Activated CD4-positive, alpha-beta T cell treated with anti-CD3 and anti-CD28 coated beads, Interleukin-2, Interleukin-6, amounts not matched to agents 100 ng/mL and 50 ng/mL, durations not matched to agents 16 hours and 8 hours (primary cell): ENCODE measurements around the gene RETSAT.
"Not testable (repeated sequence)": the region's sequence is repeated elsewhere in the genome, so short reads cannot be mapped to it uniquely, and the experiment has no call there.

Experiments used
- DNase-seq: peaks from one replicate; pipeline ENCODE4 v3.0.0-alpha.2; 2020

RETSAT gene

GRCh38 chr2:85354286-85355072, at the start of gene RETSAT, which contains the start of gene ELMOD3:
Gene RETSAT, minus strand, starts transcription at chr2:85354528. Its CDS starts 21 bp downstream, at chr2:85354507.
Gene ELMOD3, plus strand, starts transcription at chr2:85354769. Its CDS starts 2,430 bp downstream, at chr2:85357199.
- peak; percentile 99 for DNase-seq

- no peak for DNase-seq
Measured at GRCh38 chr2:85401844-85402243, 47.5 kb upstream of the RETSAT start.

- DNase-seq = no peak
Measured at GRCh38 chr2:85401464-85401805, 47.1 kb upstream of the RETSAT start.

DNA sequence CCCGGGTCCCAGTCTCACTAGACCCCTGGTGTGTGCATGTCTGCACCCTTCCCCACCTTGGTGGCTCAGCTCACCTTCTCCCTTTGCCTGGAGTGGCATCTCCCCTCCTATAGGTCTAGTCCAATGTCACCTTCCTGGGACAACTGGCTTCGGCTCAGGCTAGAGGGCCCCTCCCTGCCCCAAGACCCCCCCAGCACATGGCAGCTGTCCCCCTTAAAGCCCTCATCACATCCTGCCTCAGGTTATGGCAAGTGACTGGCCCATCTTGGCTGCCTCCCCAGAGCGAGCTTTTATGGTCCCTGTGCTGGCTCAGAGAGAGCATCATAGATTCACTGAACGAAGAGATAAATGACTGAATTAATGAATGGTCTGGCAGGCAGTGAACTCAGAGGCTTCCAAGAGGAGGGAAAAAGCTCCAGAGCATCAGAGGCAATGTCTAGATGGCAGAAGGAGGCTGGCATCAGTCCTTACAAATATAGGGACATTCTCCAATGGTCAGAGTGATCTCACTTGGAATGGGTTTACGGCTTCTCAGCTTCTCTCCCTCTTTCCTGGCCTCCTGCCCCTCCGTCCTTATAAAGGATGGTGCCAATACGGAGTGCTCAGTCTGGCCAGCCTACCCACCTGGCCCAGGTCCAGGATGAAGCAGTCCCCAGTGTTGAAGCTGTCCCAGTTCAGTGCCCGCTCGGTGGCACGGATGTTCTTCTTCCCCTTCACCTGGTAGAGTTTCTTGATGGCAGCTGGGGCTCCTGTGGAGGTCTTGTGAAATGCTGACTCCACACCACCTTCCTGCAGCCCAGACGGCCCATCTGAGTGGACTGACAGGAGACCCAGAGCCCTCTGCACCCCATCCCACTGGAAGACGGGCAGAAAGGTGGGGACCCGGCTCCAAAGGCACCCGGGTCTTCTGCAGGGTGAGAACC, 46.5 kb upstream of the RETSAT start:
- DNase-seq = no peak

- no peak for DNase-seq
Measured at GRCh38 chr2:85400023-85400422, 45.7 kb upstream of the RETSAT start.

DNA sequence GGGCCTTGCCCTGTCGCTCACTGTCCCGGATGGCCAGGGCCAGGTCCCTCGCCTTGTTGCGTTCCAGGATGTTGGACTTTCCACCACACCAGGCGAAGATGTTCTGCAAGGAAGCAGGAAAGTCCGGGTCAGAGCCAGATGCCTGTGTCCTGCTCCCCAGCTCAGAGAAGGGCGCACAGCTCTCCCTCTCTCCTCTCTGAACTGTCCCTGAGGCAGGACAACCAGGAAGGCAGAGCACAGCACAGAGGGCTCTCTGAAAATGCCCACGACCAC, 44.8 kb upstream of the RETSAT start:
- no peak for DNase-seq

DNA sequence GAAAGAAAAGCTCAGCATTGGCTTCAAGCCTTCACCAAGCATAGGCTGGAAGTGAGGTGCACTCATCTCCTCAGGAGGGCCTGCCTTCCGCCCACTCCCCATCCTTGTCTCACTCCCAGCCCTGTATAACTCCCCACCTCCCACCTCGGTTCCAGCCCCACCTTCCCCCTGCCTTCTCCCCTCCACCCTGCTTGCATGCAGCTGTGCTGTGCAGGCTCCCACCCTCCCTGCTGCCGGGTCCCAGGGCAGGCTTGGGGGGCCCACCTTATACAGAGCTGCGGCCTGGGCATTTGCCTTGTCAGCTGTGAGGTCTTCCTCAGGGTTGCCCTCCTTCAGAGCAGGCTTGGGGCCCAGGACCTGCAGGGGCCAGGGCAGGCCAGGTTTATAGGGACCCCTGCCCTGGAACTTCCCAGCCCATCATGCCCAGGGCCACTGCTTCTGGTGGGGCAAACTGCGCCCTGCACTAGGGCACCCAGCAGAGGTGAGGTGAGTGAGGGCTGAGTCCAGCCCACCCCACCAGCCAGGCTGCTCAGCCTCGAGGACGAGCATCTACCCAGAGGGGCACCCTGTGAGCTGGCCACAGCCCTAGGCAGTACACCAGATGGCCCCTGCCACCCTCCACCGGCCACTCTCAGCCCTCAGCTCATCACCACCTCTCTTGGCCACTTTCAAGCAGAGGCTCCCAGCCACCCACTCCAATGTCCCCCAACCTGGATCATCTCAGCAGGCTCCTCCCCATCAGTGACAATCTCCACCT, 44.3 kb upstream of the RETSAT start:
- no peak for DNase-seq

GRCh38 chr2:85397925-85398331, 43.6 kb upstream of the RETSAT start:
- no peak for DNase-seq

DNA sequence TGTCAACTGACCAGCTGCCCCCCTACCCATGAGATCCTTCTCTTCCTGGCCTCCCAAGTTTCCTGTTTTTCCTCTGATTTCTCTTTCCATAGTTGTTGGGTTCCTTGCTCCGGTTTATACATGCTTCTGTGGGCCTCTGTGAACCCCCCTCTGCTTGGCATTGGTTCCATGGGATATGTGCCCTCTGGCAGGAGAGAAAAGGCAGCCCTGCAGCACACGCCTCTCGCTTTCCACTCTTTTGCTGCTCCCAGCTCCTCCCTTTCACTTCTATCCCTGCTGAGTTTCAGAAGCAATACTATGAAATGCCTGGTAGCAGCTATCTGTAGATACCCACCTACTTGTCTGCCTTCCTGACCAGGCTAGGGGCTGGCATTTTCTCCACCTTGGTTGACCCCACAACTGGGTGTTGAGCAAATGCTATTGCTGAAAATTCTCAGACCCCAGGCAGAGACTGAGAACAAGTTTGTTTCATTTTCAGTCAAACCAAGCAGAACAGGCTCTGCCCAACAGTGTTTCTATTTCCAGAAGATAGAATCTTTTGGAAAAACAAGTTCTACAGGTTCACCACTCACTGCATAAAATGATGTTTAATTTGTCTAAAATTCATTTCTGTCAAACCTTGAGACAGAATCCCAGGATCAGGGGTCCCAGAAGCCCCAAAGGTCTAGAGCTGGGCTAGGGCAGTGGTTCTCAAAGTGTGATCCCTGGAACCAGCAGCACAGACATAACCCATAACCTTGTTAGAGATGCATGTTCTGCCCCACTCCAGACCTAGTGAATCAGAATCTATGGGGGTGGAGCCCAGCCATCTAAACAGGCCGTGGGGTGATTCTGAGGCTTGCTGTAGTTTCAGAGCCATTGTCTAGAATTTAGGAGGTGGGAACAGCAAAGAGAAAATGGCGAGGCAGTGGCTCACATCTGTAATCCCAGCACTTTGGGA, 42.5 kb upstream of the RETSAT start:
- no peak for DNase-seq

DNA sequence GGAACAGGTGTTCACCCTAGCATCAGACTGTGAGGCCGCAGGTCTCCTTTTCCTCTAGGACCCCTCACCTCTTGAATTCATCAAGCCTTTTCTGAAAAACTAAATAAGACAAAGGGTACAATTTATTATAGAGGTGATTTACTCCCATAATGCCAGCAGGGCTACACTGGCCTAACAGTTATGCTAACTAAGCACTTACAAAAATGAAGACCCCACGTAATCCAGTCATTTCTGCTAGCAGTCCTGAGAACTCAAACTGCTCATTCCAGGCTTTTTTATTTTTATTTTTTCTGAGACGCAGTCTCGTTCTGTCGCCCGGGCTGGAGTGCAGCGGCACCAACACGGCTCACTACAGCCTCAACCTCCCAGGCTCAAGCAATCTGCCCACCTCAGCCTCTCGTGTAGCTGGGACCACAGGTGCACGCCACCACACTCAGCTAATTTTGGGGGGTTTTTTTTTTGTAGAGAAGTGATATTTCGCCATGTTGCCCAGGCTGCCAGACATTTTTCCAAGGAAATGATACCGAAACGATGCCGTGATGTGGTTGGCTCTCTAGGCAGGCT, 41.7 kb upstream of the RETSAT start:
- DNase-seq = no peak

- no peak for DNase-seq
Measured at GRCh38 chr2:85394976-85395375, 40.6 kb upstream of the RETSAT start.

DNA sequence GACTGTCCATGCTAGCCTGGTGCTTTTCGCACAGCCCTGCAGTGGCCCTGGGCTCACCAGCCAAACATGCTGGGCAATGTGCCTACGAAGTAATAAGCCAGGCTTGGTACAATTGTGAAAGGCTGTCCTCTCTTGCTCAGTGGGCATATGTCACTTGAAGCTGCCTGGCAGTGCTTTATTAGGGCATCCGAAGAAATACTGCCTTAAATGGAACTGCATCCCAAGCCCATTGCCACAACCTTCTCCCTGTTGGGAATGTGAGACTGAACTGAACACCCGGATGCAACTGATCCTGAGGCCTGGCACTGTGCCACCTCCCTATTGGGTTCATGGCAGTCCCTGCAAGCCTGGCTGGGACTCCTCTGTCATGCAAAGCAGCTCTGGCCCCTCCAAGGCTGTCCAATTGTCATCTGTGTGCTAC, 39.9 kb upstream of the RETSAT start:
- DNase-seq = no peak

GRCh38 chr2:85393836-85394235, 39.5 kb upstream of the RETSAT start:
- DNase-seq = no peak

GRCh38 chr2:85390941-85391669, 36.8 kb upstream of the RETSAT start:
- DNase-seq = peak; percentile 77

DNA sequence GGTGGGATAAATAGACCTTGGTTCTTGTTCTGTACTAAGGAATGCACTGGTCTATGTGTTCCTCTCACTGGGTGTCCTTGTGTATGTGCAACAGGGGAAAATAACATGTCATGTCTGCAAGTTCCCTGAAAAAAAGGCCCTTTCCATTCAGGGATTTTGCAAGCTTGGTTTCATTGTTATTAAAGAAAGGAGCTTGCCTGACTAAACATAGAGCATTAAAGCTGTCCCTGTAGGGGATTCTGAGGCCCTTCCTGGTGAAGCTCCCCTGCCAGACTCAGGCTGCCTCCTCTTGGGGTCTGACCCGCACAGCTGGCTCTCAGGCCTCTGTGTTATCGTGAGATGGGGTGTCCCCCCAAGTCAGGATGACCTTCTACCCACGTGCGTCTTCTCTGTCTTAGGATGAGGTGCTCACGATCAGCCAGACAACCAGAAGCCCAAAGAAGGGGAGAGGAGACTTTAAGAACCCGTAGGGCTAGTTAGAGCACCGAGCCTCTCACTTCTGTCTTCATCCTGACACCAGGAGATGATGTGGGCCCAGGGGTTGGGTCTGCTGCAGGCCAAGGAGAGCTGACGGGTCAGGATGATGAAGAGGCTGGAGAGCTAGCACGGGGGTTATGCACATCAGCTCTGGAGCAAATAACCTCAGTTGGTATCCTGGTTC, 34.7 kb upstream of the RETSAT start:
- DNase-seq = no peak

DNA sequence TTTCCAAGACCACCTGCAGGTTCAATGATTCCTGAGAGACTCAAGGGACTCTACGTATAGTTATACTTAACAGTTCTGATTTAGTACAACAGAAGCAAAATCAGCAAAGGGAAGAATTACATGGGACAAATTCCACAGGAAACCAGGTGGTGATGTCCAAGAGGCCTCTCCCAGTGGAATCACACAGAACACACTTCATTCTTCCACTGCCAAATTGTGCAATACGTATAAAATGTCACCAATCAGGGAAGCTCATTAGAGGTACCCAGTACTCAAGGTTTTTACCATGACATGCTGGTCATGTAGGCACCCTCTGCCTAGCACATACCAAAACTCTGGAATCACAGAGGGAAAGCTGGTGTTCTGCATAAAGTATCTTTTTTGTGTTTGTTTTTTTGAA, 33.4 kb upstream of the RETSAT start:
- no peak for DNase-seq

DNA sequence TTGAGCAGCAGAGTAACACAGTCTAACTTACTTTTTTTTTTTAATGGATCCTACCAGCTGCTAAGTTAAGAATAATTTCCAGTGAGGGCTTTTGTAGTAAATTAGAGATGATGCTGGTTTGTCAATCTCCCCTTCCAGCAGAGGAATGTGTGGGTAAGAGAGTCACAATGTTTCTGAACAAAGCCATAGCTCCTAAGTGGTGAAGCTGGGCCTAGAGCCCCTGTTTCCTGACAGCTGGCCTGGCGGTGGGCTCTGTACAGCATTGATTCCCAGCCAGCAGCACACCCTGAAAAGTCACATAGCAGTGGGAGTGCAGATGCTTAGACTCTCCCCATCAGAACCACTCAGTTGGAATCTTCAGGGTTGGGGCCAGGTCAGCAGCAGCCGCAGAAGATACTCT, 31.4 kb upstream of the RETSAT start:
- no peak for DNase-seq

DNA sequence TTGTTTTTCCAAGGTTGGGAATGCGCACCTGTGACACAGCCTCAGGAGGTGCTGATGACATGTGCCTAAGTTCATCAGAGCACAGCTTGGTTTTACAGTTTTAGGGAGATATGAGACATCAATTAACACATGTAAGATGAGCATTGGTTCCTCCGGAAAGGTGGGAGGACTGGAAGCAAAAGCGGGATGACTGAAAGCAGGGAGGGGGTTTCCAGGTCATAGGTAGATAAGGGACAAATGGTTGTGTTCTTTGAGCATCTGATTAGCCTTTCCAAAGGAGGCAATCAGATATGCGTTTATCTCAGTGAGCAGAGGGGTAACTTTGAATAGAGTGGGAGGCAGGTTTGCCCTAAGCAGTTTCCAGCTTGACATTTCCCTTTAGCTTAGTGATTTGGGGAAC, 29.5 kb upstream of the RETSAT start:
- DNase-seq = no peak

DNA sequence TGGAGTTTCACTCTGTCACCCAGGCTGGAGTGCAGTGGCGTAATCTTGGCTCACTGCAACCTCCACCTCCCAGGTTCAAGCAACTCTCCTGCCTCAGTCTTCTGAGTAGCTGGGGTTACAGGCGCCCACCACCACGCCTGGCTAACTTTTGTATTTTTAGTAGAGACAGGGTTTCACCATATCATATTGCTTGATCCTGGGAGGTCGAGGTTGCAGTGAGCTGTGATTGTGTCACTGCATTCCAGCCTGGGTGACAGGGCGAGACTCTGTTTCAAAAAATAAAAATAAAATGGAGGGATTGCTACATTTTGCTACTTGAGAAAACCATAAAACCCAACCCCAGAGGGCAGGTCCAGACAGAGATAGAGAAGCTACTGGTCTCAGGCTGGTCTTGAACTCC, 28.8 kb upstream of the RETSAT start:
- not testable (repeated sequence) for DNase-seq

DNA sequence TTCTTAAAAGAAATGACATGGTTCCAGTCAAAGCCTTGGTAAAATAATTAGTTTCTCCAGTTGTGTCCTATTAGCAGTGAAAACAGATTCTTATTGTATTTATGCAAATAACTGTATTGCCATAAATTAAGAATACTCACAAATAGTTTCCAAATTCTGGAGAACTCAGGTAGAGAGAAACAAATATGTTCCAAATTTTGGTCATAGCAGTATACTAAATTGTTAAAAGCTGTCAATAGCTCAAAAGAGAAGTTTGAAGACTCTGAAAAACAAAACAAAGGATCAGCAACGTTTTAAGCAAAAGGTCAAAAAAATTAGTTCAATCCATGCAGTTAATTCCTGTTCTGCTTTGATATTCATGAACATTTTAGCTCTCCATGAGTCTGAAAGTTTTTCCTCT, 25.7 kb upstream of the RETSAT start:
- DNase-seq = no peak

- no peak for DNase-seq
Measured at GRCh38 chr2:85378257-85378656, 23.9 kb upstream of the RETSAT start.
